H9 (cell line): ENCODE measurements around the gene ROM1. TPM values are rescaled to one million over a fixed set of nuclear protein-coding genes. Genes with fewer than 3 reads are reported as not detected.

Experiments
- DNase-seq: peaks from one replicate; pipeline ENCODE4 v3.0.0-alpha.2; 2017
- H2AFZ ChIP-seq: one replicate; pipeline ENCODE4 v1.6.1; 2013; ENCODE audit warnings: mild to moderate bottlenecking, low read length, control low read depth, moderate library complexity
- H2AK5ac ChIP-seq: 2 replicates; pipeline ENCODE4 v1.6.1; 2013; ENCODE audit warnings: low read length, control low read depth, mixed read lengths; ENCODE audit not compliant: insufficient read length
- H2BK120ac ChIP-seq: one replicate; pipeline ENCODE4 v1.6.1; 2013; ENCODE audit warnings: low read depth, mild to moderate bottlenecking, low read length, control low read depth, inconsistent platforms; ENCODE audit not compliant: poor library complexity, severe bottlenecking
- H2BK12ac ChIP-seq: 2 replicates; pipeline ENCODE4 v1.6.1; 2013; ENCODE audit warnings: low read length, control low read depth, mixed read lengths, low read depth; ENCODE audit not compliant: insufficient read length
- H2BK15ac ChIP-seq: 2 replicates; pipeline ENCODE4 v1.6.1; 2013; ENCODE audit warnings: low read depth, low read length, control low read depth
- H2BK20ac ChIP-seq: one replicate; pipeline ENCODE4 v1.6.1; 2013; ENCODE audit warnings: low read depth, mild to moderate bottlenecking, low read length, control low read depth, inconsistent platforms; ENCODE audit not compliant: poor library complexity, severe bottlenecking
- H2BK5ac ChIP-seq: 2 replicates; pipeline ENCODE4 v1.6.1; 2013; ENCODE audit warnings: low read length, control low read depth, mixed read lengths; ENCODE audit not compliant: insufficient read length
- H3K14ac ChIP-seq: 2 replicates; pipeline ENCODE4 v1.6.1; 2013; ENCODE audit warnings: low read length, control low read depth; ENCODE audit not compliant: insufficient read depth
- H3K18ac ChIP-seq: 2 replicates; pipeline ENCODE4 v1.6.1; 2013; ENCODE audit warnings: low read depth, mild to moderate bottlenecking, mixed read lengths, low read length, control low read depth; ENCODE audit not compliant: insufficient read length
- H3K23ac ChIP-seq: 2 replicates; pipeline ENCODE4 v1.6.1; 2013; ENCODE audit warnings: low read length, control low read depth, mixed read lengths, low read depth; ENCODE audit not compliant: insufficient read length
- H3K23me2 ChIP-seq: 2 replicates; pipeline ENCODE4 v1.6.1; 2013; ENCODE audit warnings: low read depth, mild to moderate bottlenecking, mixed read lengths, low read length, control low read depth; ENCODE audit not compliant: insufficient read length, poor library complexity, severe bottlenecking
- H3K27ac ChIP-seq: 2 replicates; pipeline ENCODE4 v1.5.1; 2013; ENCODE audit warnings: low read length, control low read depth, mixed read lengths, low read depth; ENCODE audit not compliant: insufficient read length
- H3K27me3 ChIP-seq: 2 replicates; pipeline ENCODE4 v1.6.1; 2013; ENCODE audit warnings: low read length, control low read depth, inconsistent platforms; ENCODE audit not compliant: insufficient read depth
- H3K4ac ChIP-seq: 2 replicates; pipeline ENCODE4 v1.6.1; 2013; ENCODE audit warnings: low read depth, mild to moderate bottlenecking, control low read depth, inconsistent platforms, low read length, moderate library complexity
- H3K4me1 ChIP-seq: 2 replicates; pipeline ENCODE4 v1.6.1; 2013; ENCODE audit warnings: low read length, control low read depth, inconsistent platforms; ENCODE audit not compliant: insufficient read depth
- H3K4me2 ChIP-seq: 2 replicates; pipeline ENCODE4 v1.6.1; 2013; ENCODE audit warnings: low read length, control low read depth, mixed read lengths; ENCODE audit not compliant: insufficient read length, insufficient read depth
- H3K56ac ChIP-seq: 2 replicates; pipeline ENCODE4 v1.6.1; 2013; ENCODE audit warnings: low read depth, mild to moderate bottlenecking, mixed read lengths, low read length, control low read depth; ENCODE audit not compliant: insufficient read length
- H3K79me1 ChIP-seq: 2 replicates; pipeline ENCODE4 v1.6.1; 2013; ENCODE audit warnings: low read depth, mild to moderate bottlenecking, moderate library complexity, low read length, control low read depth, inconsistent platforms; ENCODE audit not compliant: insufficient read depth, poor library complexity, severe bottlenecking
- H3K79me2 ChIP-seq: 2 replicates; pipeline ENCODE4 v1.6.1; 2013; ENCODE audit warnings: low read length, control low read depth, inconsistent platforms; ENCODE audit not compliant: insufficient read depth
- H3K9ac ChIP-seq: 2 replicates; pipeline ENCODE4 v1.6.1; 2013; ENCODE audit warnings: low read length, control low read depth, mixed read lengths; ENCODE audit not compliant: insufficient read length; ENCODE audit errors: extremely low read depth
- H3K9me3 ChIP-seq: one replicate; pipeline ENCODE4 v1.6.1; 2013; ENCODE audit warnings: low read depth, low read length, inconsistent platforms; ENCODE audit not compliant: control insufficient read depth
- H3T11ph ChIP-seq: one replicate; pipeline ENCODE4 v1.6.1; 2013; ENCODE audit warnings: mild to moderate bottlenecking, low read length, control low read depth, inconsistent platforms
- H4K20me1 ChIP-seq: one replicate; pipeline ENCODE4 v1.6.1; 2013; ENCODE audit not compliant: control insufficient read depth, insufficient read length, insufficient read depth
- H4K5ac ChIP-seq: 2 replicates; pipeline ENCODE4 v1.6.1; 2013; ENCODE audit warnings: low read depth, mild to moderate bottlenecking, mixed read lengths, low read length, control low read depth; ENCODE audit not compliant: insufficient read length
- H4K8ac ChIP-seq: replicated peaks from 2 replicates; pipeline ENCODE4 v1.6.1; 2013; ENCODE audit warnings: low read length, control low read depth, mixed read lengths, low read depth; ENCODE audit not compliant: insufficient read length
- H4K91ac ChIP-seq: 2 replicates; pipeline ENCODE4 v1.6.1; 2013; ENCODE audit warnings: low read depth, mild to moderate bottlenecking, moderate library complexity, mixed read lengths, low read length, control low read depth; ENCODE audit not compliant: insufficient read length
- H3K27ac Mint-ChIP-seq, 3 experiments: 2 replicates in 2 of 3; 3 replicates in 1 of 3; pipeline ENCODE4 v1.8.0; 2020 to 2021; ENCODE audit warnings: mixed read lengths in 3 of 3, mild to moderate bottlenecking in 1 of 3, moderate library complexity in 1 of 3
- H3K27me3 Mint-ChIP-seq: 2 replicates; pipeline ENCODE4 v1.8.0; 2021; ENCODE audit warnings: low read depth, mild to moderate bottlenecking, moderate library complexity, mixed read lengths
- H3K36me3 Mint-ChIP-seq, 3 experiments: 2 replicates in 2 of 3; 3 replicates in 1 of 3; pipeline ENCODE4 v1.8.0; 2020 to 2021; ENCODE audit warnings: low read depth in 3 of 3, mixed read lengths in 3 of 3; ENCODE audit not compliant: insufficient read depth in 1 of 3
- H3K4me1 Mint-ChIP-seq, 2 experiments: 2 replicates each; pipeline ENCODE4 v1.8.0; 2020; ENCODE audit warnings: mixed read lengths in 2 of 2
- H3K4me3 Mint-ChIP-seq, 2 experiments: 2 replicates in 1 of 2; 3 replicates in 1 of 2; pipeline ENCODE4 v1.8.0; 2020 to 2021; ENCODE audit warnings: mild to moderate bottlenecking in 2 of 2, mixed read lengths in 2 of 2, moderate library complexity in 1 of 2
- H3K9me3 Mint-ChIP-seq, 2 experiments: 2 replicates in 1 of 2; 3 replicates in 1 of 2; pipeline ENCODE4 v1.8.0; 2020; ENCODE audit warnings: mild to moderate bottlenecking in 2 of 2, mixed read lengths in 2 of 2, moderate library complexity in 1 of 2
- CTCF ChIP-seq: fragments of 200-600 bp; sonication (generic); conservative IDR thresholded peaks from 3 replicates; pipeline ENCODE4 v1.8.0; 2021; ENCODE audit warnings: antibody characterized with exemption, mild to moderate bottlenecking
- WGBS: extraction: QIAGEN DNeasy Blood & Tissue Kit; methylation state at CpG from one replicate; pipeline ENCODE4 v1.1.7; 2013; ENCODE audit warnings: missing lambda C conversion rate, low lambda C conversion rate, mixed read lengths; ENCODE audit not compliant: insufficient read length; ENCODE audit errors: extremely low coverage; 5-methylcytosine and 5-hydroxymethylcytosine counted together
- total RNA-seq: library from RNA; stranded (reverse); gene quantifications from 2 replicates; pipeline ENCODE4 v1.2.1, GENCODE V29; 2021

The ROM1 gene
- total RNA-seq, 1 experiment from 2014 or later = 0.79 TPM

DNA sequence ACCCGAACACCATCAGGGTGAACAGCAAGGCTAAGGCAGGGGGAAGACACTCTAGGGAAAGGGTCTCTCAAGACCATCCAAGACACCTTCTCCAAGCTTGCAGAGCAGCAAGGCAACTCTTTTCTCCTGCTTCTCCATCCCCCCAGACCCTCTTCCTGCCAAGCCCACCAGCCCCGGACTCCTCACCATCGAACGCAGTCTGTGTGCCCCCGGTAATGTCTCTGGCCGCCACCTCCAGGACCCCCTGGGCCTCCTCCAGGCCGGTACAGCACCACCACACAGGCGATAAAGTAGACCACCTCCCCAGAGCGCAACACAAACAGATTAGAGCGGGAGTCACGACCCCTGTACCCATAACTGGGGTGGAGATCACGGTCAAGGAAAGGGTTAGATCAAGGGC is 4.3 kb upstream of the ROM1 start:
- Histone ChIP-seq H3K9ac (no peak overlapping the region), H2AFZ (no peak overlapping the region), H2BK20ac (no peak overlapping the region), H3K27ac (no peak overlapping the region), H4K91ac (no peak overlapping the region), H3K23ac (no peak overlapping the region), H2BK120ac (no peak overlapping the region), H3K23me2 (peaks cover 13% of the 10 kb centered on the region), H2BK5ac (no peak overlapping the region), H3K56ac (no peak overlapping the region), H3K79me2 (no peaks in the 10 kb centered on the region), H2BK12ac (no peak overlapping the region), H3K79me1 (no peaks in the 10 kb centered on the region), H3T11ph (no peak overlapping the region), H3K9me3 (no peaks in the 10 kb centered on the region), H3K4me2 (no peak overlapping the region), H3K4me1 (no peaks in the 10 kb centered on the region), H3K4ac (no peak overlapping the region), H4K20me1 (peaks cover 2% of the 10 kb centered on the region), H3K14ac (no peak overlapping the region), H4K5ac (no peak overlapping the region), H2BK15ac (no peak overlapping the region), H2AK5ac (no peak overlapping the region), H4K8ac (no peak overlapping the region), H3K18ac (no peak overlapping the region), H3K27me3 (peaks cover under 1% of the 10 kb centered on the region; the same call in 1 of the 2 replicates)
- WGBS = no CpG with 5 or more reads among the region's 12 CpGs
- TF ChIP-seq CTCF = no peak
- peak overlapping the region in 1 of 2 experiments; percentile 8; a peak in 1 of 5 replicates for H3K4me3 Mint-ChIP-seq
- no peak overlapping the region for H3K27ac Mint-ChIP-seq
- peaks cover 13% of the 10 kb centered on the region for H3K27me3 Mint-ChIP-seq
- peaks cover 31 to 59% of the 10 kb centered on the region in 2 experiments for H3K4me1 Mint-ChIP-seq
- no peak for DNase-seq
- H3K9me3 Mint-ChIP-seq = no peaks in the 10 kb centered on the region
- peaks cover 2 to 20% (median 5%) of the 10 kb centered on the region in 3 experiments; a peak in 6 of 7 replicates for H3K36me3 Mint-ChIP-seq
